ENCODE measurements around the gene CDHR3. TPM values are rescaled to one million over a fixed set of nuclear protein-coding genes. Genes with fewer than 3 reads are reported as not detected.

Gene CDHR3
- total RNA-seq, 4 donors from 2014 or later, result 4.3 to 29.5 (median 27.0) TPM

- ATAC-seq, result no peak
- Histone ChIP-seq H3K27me3 (no peaks in the 10 kb centered on the region), H3K4me3 (no peak overlapping the region), H3K36me3 (no peaks in the 10 kb centered on the region), H3K27ac (no peak overlapping the region), H3K9me3 (peaks cover 0 to 4% (median 0%) of the 10 kb centered on the region in 3 donors), H3K4me1 (peaks cover 0 to 19% (median 0%) of the 10 kb centered on the region in 3 donors)
- TF ChIP-seq CTCF (IDR thresholded peaks at IDR 0.05) (no peak), POLR2A (IDR thresholded peaks at IDR 0.05) (no peak), EP300 (IDR thresholded peaks at IDR 0.05) (no peak), POLR2AphosphoS5 (IDR thresholded peaks at IDR 0.05) (no peak)
These were observed 70.7 kb downstream of the CDHR3 start for GRCh38 chr7:106033735-106034134.

- no peaks in the 10 kb centered on the region for H3K27me3 ChIP-seq
- ATAC-seq, result no peak
- peaks cover 0 to 19% (median 0%) of the 10 kb centered on the region in 3 donors for H3K4me1 ChIP-seq
- H3K9me3 ChIP-seq, result peaks cover 0 to 4% (median 0%) of the 10 kb centered on the region in 3 donors
- 85 to 100% methylated on average over 2 of the region's 2 CpGs for WGBS, 2 donors (ENCODE audit: low coverage in 1 of 2)
- H3K27ac ChIP-seq, result no peak overlapping the region
- no peak overlapping the region for H3K4me3 ChIP-seq
- no peaks in the 10 kb centered on the region for H3K36me3 ChIP-seq
- TF ChIP-seq POLR2A (IDR thresholded peaks at IDR 0.05) (no peak), POLR2AphosphoS5 (IDR thresholded peaks at IDR 0.05) (no peak), CTCF (IDR thresholded peaks at IDR 0.05) (no peak), EP300 (IDR thresholded peaks at IDR 0.05) (no peak)
These were observed 71.3 kb downstream of the CDHR3 start for GRCh38 chr7:106034383-106034782.

GRCh38 chr7:106035568-106035967 is 72.5 kb downstream of the CDHR3 start:
- peaks cover 0 to 18% (median 0%) of the 10 kb centered on the region in 3 donors for H3K4me1 ChIP-seq
- H3K4me3 ChIP-seq, result no peak overlapping the region
- H3K36me3 ChIP-seq, result no peaks in the 10 kb centered on the region
- H3K27ac ChIP-seq, result no peak overlapping the region
- H3K9me3 ChIP-seq, result peaks cover 0 to 4% (median 0%) of the 10 kb centered on the region in 3 donors
- H3K27me3 ChIP-seq, result no peaks in the 10 kb centered on the region
- TF ChIP-seq POLR2AphosphoS5 (IDR thresholded peaks at IDR 0.05) (no peak), POLR2A (IDR thresholded peaks at IDR 0.05) (no peak), EP300 (IDR thresholded peaks at IDR 0.05) (no peak), CTCF (IDR thresholded peaks at IDR 0.05) (no peak)
- WGBS, 2 donors (ENCODE audit: low coverage in 1 of 2), result 91 to 95% methylated on average over 6 to 8 of the region's 8 CpGs
- ATAC-seq, result no peak

- TF ChIP-seq POLR2A (IDR thresholded peaks at IDR 0.05) (no peak), POLR2AphosphoS5 (IDR thresholded peaks at IDR 0.05) (no peak), EP300 (IDR thresholded peaks at IDR 0.05) (no peak), CTCF (IDR thresholded peaks at IDR 0.05) (no peak)
- WGBS, 2 donors (ENCODE audit: low coverage in 1 of 2), result 72 to 75% methylated on average over 5 to 6 of the region's 6 CpGs
- peaks cover 0 to 16% (median 0%) of the 10 kb centered on the region in 3 donors for H3K4me1 ChIP-seq
- ATAC-seq, result no peak
- no peak overlapping the region for H3K27ac ChIP-seq
- H3K9me3 ChIP-seq, result peaks cover 0 to 4% (median 0%) of the 10 kb centered on the region in 3 donors
- H3K4me3 ChIP-seq, result no peak overlapping the region
- H3K27me3 ChIP-seq, result no peaks in the 10 kb centered on the region
- H3K36me3 ChIP-seq, result no peaks in the 10 kb centered on the region
These were observed 72.9 kb downstream of the CDHR3 start for GRCh38 chr7:106036004-106036403.

GRCh38 chr7:106037489-106038176 is 74.6 kb downstream of the CDHR3 start:
- 76 to 80% methylated on average over 5 of the region's 7 CpGs for WGBS, 2 donors (ENCODE audit: low coverage in 1 of 2)
- no peak for TF ChIP-seq CTCF (IDR thresholded peaks at IDR 0.05)
- TF ChIP-seq EP300 (IDR thresholded peaks at IDR 0.05), result no peak
- TF ChIP-seq POLR2AphosphoS5 (IDR thresholded peaks at IDR 0.05), result no peak
- TF ChIP-seq POLR2A (IDR thresholded peaks at IDR 0.05), result no peak
- no peaks in the 10 kb centered on the region for H3K36me3 ChIP-seq
- H3K9me3 ChIP-seq, result peaks cover 0 to 4% (median 0%) of the 10 kb centered on the region in 3 donors
- no peak overlapping the region for H3K27ac ChIP-seq
- no peaks in the 10 kb centered on the region for H3K27me3 ChIP-seq
- H3K4me1 ChIP-seq, result peaks cover 0 to 19% (median 4%) of the 10 kb centered on the region in 3 donors
- ATAC-seq, result no peak
- no peak overlapping the region for H3K4me3 ChIP-seq

Measured in gastroesophageal sphincter (tissue), 4 donors.